GM23248 (cell line): Measurements from ENCODE around the gene P2RX7. TPM values are rescaled to one million over a fixed set of nuclear protein-coding genes. Genes with fewer than 3 reads are reported as not detected.

Experiments
- DNase-seq: peaks from one replicate; pipeline ENCODE4 v3.0.0-alpha.2; 2015
- H2AFZ ChIP-seq: fragments of 200-600 bp; sonication (generic); 2 replicates; pipeline ENCODE4 v1.6.1; 2016; ENCODE audit warnings: antibody characterized with exemption
- H3F3A ChIP-seq: fragments of 200-600 bp; sonication (generic); 2 replicates; pipeline ENCODE4 v1.6.1; 2016; ENCODE audit warnings: mild to moderate bottlenecking, antibody characterized with exemption, mixed run types; ENCODE audit not compliant: insufficient read depth
- H3K27ac ChIP-seq: fragments of 200-600 bp; sonication (generic); 2 replicates; pipeline ENCODE4 v1.5.1; 2016; ENCODE audit warnings: mild to moderate bottlenecking
- H3K27me3 ChIP-seq: fragments of 200-600 bp; sonication (generic); replicated peaks from 2 replicates; pipeline ENCODE4 v1.6.1; 2016; ENCODE audit warnings: mild to moderate bottlenecking; ENCODE audit not compliant: insufficient read depth
- H3K36me3 ChIP-seq: fragments of 200-600 bp; sonication (generic); 2 replicates; pipeline ENCODE4 v1.6.1; 2016; ENCODE audit warnings: low read depth, mild to moderate bottlenecking
- H3K4me1 ChIP-seq: fragments of 200-600 bp; sonication (generic); 2 replicates; pipeline ENCODE4 v1.6.1; 2016; ENCODE audit warnings: mild to moderate bottlenecking; ENCODE audit not compliant: insufficient read depth
- H3K4me2 ChIP-seq: fragments of 200-600 bp; sonication (generic); one replicate; pipeline ENCODE4 v1.6.1; 2016; ENCODE audit warnings: mild to moderate bottlenecking; ENCODE audit not compliant: unreplicated experiment
- H3K4me3 ChIP-seq: fragments of 200-600 bp; sonication (generic); 2 replicates; pipeline ENCODE4 v1.5.1; 2016; ENCODE audit warnings: mild to moderate bottlenecking
- H3K79me2 ChIP-seq: fragments of 200-600 bp; sonication (generic); 2 replicates; pipeline ENCODE4 v1.6.1; 2016; ENCODE audit warnings: mild to moderate bottlenecking; ENCODE audit not compliant: insufficient read depth
- H3K9ac ChIP-seq: fragments of 200-600 bp; sonication (generic); 2 replicates; pipeline ENCODE4 v1.6.1; 2016; ENCODE audit warnings: mild to moderate bottlenecking
- H3K9me2 ChIP-seq: fragments of 200-600 bp; sonication (generic); 2 replicates; pipeline ENCODE4 v1.6.1; 2016; ENCODE audit warnings: mixed run types, mild to moderate bottlenecking, moderate library complexity; ENCODE audit not compliant: insufficient read depth
- H3K9me3 ChIP-seq: fragments of 200-600 bp; sonication (generic); one replicate; pipeline ENCODE4 v1.6.1; 2017; ENCODE audit warnings: low read depth
- H4K20me1 ChIP-seq: fragments of 200-600 bp; sonication (generic); 2 replicates; pipeline ENCODE4 v1.6.0; 2016; ENCODE audit not compliant: insufficient read depth
- EZH2 ChIP-seq: fragments of 200-600 bp; sonication (generic); IDR thresholded peaks from 2 replicates; pipeline ENCODE4 v1.6.1; 2018; ENCODE audit warnings: antibody characterized with exemption, mild to moderate bottlenecking; ENCODE audit not compliant: insufficient read depth, poor library complexity, severe bottlenecking
- EZH2phosphoT487 ChIP-seq: fragments of 200-600 bp; sonication (generic); IDR thresholded peaks from 2 replicates; pipeline ENCODE4 v1.6.1; 2018; ENCODE audit warnings: antibody characterized with exemption, moderate library complexity, mild to moderate bottlenecking, low read depth; ENCODE audit not compliant: insufficient read depth
- WGBS, 2 experiments: methylation state at CpG; one replicate each; pipeline ENCODE4 v1.1.6; 2015 to 2017; ENCODE audit warnings: low lambda C conversion rate in 2 of 2, low coverage in 1 of 2; ENCODE audit errors: missing lambda C conversion rate in 2 of 2; 5-methylcytosine and 5-hydroxymethylcytosine counted together
- in situ Hi-C: fragments of 300-500 bp; cut with MboI; formaldehyde crosslinking; loops from 2 replicates; pipeline ENCODE4 v1.15.0; 2020
- polyA plus RNA-seq: library from polyadenylated mRNA; unstranded; fragments of >200 nt; fragmentation: Nextera tagmentation; extraction: Ambion mirVana; gene quantifications from 2 replicates; pipeline ENCODE4 v1.2.1, GENCODE V29; 2016
- total RNA-seq: library from RNA; depleted of rRNA; stranded (reverse); fragments of >200 nt; shearing (Covaris generic); gene quantifications from 2 replicates; pipeline ENCODE4 v1.2.3, GENCODE V29; 2014; rRNA removed

The P2RX7 gene
- total RNA-seq (under 0.01 and 0.54 TPM in 2 replicates), polyA plus RNA-seq (0.15 and 0.53 TPM in 2 replicates)

DNA sequence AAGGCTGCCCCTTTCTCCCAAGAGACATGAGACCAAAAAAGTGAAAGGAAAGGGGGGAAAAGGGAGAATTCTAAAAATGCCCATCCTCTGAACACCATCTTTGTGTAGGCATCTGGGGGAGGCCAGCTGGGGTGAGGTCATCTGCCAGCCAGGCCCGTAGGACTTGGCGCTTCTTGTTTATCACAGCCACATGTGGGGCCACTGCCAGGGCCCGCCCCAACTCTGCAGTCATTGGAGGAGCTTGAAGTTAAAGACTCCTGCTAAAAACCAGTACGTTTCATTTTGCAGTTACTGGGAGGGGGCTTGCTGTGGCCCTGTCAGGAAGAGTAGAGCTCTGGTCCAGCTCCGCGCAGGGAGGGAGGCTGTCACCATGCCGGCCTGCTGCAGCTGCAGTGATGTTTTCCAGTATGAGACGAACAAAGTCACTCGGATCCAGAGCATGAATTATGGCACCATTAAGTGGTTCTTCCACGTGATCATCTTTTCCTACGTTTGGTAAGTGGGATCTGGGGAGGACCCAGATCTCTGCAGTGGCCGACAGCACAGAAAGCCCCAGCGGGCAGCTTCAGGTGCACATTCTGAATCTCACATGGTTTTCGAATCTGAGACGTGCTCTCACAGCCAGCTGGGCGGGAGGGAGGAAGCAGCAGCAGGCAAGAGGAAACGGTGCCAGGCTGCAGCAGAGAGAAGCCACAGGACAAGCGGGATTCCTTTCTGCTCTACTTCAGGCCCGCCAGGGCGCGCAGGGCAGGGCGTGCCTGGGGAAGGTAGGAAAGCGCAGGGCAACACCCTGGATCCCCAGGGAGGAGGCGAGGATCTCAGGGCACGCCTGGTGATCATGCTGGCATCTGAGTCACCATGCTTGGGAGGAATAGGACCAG, at the start of gene P2RX7:
Gene P2RX7, plus strand, starts transcription at position 276 of the 881 bp plus-strand sequence. Its CDS starts 95 bp downstream, at position 371.
- TF ChIP-seq EZH2phosphoT487, result no peak
- no peak for TF ChIP-seq EZH2
- 0 out of 2 replicates have a peak, but pooled peaks cover 7% of the 10 kb centered on the region for H3F3A ChIP-seq
- H3K9ac ChIP-seq, result peak within 1 kb of the TSS; percentile 56
- DNase-seq, result peak; percentile 91
- H4K20me1 ChIP-seq, result no peaks in the 10 kb centered on the region
- H3K9me3 ChIP-seq, result no peaks in the 10 kb centered on the region
- H3K4me1 ChIP-seq, result no peaks in the 10 kb centered on the region
- H3K27ac ChIP-seq, result peak within 1 kb of the TSS; percentile 23; the same call in 1 of the 2 replicates
- in situ Hi-C loops, result no loop called here
- peak within 1 kb of the TSS; percentile 71 for H3K4me3 ChIP-seq
- no peaks in the 10 kb centered on the region; the same call in 1 of the 2 replicates for H3K27me3 ChIP-seq
- no peaks in the 10 kb centered on the region for H3K79me2 ChIP-seq
- H3K9me2 ChIP-seq, result no peaks in the 10 kb centered on the region
- peak within 1 kb of the TSS; percentile 81 for H3K4me2 ChIP-seq
- H2AFZ ChIP-seq, result peak within 1 kb of the TSS; percentile 85
- no peaks in the 10 kb centered on the region for H3K36me3 ChIP-seq
- 1 to 3% methylated on average over 25 of the region's 25 CpGs for WGBS, 2 experiments

DNA sequence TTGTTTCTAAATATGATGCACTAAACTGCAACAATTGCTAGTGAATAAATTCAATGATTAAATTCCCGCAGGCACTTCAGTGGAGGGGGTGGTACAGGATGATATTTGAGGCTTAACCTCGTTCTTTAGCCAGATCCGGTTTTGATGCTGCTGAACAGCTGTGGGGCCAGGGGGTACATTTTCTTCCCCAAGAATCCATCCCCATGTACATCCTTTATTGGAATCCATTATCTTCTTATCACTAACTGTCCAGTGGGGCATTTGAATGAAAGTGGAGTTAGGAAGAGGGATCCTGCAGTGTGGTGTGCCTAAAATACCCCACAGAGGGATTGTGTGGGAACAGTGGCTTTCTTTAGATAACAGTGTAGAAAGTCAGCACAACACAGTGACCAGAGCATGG, 48.4 kb upstream of the P2RX7 start:
- Histone ChIP-seq H2AFZ (no peak overlapping the region), H3K9me2 (no peaks in the 10 kb centered on the region)

DNA sequence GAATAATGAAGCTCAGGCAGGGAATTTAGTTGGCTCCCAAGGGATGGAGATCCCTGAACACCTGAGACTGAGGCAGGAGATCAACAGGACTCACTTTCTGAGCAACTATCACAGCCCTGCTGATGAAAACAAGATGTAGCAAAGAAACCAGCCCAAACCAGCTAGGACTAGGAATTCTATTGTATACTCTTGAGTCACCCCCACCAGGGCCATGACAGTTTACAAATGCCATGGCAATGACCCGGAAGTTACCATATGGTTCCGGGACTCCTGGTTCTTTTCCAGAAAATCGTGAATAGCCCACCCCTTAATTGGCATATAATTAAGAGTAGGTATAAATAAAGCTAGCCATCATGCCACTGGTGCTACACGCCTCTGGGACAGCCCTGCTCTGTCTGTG, 47.6 kb upstream of the P2RX7 start:
- Histone ChIP-seq H3K36me3 (no peaks in the 10 kb centered on the region), H3K4me1 (no peaks in the 10 kb centered on the region), H3F3A (no peaks in the 10 kb centered on the region), H3K9me3 (no peaks in the 10 kb centered on the region), H3K27ac (no peak overlapping the region), H3K79me2 (no peaks in the 10 kb centered on the region), H2AFZ (no peak overlapping the region), H3K9me2 (no peaks in the 10 kb centered on the region), H4K20me1 (no peaks in the 10 kb centered on the region), H3K4me2 (no peak overlapping the region), H3K4me3 (no peak overlapping the region), H3K27me3 (no peaks in the 10 kb centered on the region), H3K9ac (no peak overlapping the region)
- TF ChIP-seq EZH2 (no peak), EZH2phosphoT487 (no peak)
- WGBS, 2 experiments, result 67% methylated on average over 4 of the region's 4 CpGs
- in situ Hi-C loops, result no loop called here
- DNase-seq, result peak; percentile 13

More for the DNA sequence above, 48.4 kb upstream of the P2RX7 start:
- H3K36me3 ChIP-seq, result no peaks in the 10 kb centered on the region
- no peaks in the 10 kb centered on the region for H3K4me1 ChIP-seq
- no peaks in the 10 kb centered on the region for H3F3A ChIP-seq
- in situ Hi-C loops, result no loop called here
- H4K20me1 ChIP-seq, result no peaks in the 10 kb centered on the region
- DNase-seq, result no peak
- 39 to 49% methylated on average over 3 of the region's 3 CpGs for WGBS, 2 experiments
- no peaks in the 10 kb centered on the region for H3K79me2 ChIP-seq
- no peak overlapping the region for H3K27ac ChIP-seq
- H3K27me3 ChIP-seq, result no peaks in the 10 kb centered on the region
- no peak overlapping the region for H3K4me2 ChIP-seq
- H3K9me3 ChIP-seq, result no peaks in the 10 kb centered on the region
- H3K4me3 ChIP-seq, result no peak overlapping the region
- no peak overlapping the region for H3K9ac ChIP-seq
- no peak for TF ChIP-seq EZH2phosphoT487
- no peak for TF ChIP-seq EZH2

DNA sequence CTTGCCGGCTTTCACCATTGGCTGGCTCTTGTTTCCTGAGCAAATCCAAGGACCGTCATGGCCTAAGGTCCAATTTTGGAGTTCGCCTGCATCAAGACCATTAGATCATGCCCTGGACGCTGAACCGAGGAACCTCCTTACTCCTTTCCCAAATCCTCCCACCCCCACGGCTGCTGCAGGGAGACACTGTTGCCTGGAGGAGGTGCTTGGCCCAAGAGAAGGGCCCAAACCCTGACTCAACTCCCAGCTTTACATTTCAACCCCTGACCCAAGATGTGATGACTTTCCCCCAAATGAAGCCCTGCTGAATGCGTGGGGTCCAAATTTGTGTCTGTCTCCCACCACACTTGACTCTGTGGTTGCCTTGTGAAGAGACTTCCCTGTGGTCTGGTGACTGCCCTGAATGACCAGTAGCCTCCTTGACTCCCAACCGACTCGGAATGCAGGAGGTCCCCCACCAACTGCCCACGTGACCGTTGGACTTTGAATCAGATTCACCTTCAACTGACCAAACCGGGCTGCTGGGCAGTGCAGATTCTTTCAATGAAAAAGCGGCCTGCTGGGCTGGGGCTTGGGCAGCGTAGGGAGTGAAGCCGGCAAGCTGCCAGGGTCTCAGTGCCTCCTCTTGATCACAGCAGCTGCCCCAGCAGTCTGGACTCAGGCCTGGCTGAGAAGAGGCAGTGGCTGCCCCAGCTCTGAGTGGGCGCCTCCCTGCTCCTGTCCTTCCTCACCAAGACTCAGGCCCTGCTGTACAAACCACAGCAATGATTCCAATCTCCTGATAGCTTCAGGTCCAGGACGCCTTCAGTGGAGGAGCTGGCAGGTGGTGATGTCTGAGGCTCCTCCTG, 46.9 kb upstream of the P2RX7 start:
- TF ChIP-seq EZH2 (no peak), EZH2phosphoT487 (no peak)
- Histone ChIP-seq H3K4me3 (no peak overlapping the region), H3F3A (no peaks in the 10 kb centered on the region), H3K27me3 (no peaks in the 10 kb centered on the region), H3K36me3 (no peaks in the 10 kb centered on the region), H3K4me2 (no peak overlapping the region), H2AFZ (no peak overlapping the region), H3K79me2 (no peaks in the 10 kb centered on the region), H4K20me1 (no peaks in the 10 kb centered on the region), H3K4me1 (no peaks in the 10 kb centered on the region), H3K9me3 (no peaks in the 10 kb centered on the region), H3K9ac (no peak overlapping the region), H3K9me2 (no peaks in the 10 kb centered on the region), H3K27ac (no peak overlapping the region)
- DNase-seq, result no peak
- in situ Hi-C loops, result no loop called here
- WGBS, 2 experiments, result 75 to 77% methylated on average over 17 of the region's 17 CpGs
